Sigmoid colon (tissue), 3 donors: ENCODE data around the gene CHST8.

Experiments
- CTCF ChIP-seq, 4 experiments: fragments of 450-650 bp in 3 of 4; fragments of 200-600 bp in 1 of 4; IDR thresholded peaks; one replicate each; pipeline ENCODE4 v1.5.1; 2016 to 2019; ENCODE audit warnings: antibody characterized with exemption in 4 of 4, mild to moderate bottlenecking in 3 of 4, moderate library complexity in 2 of 4
- POLR2A ChIP-seq, 2 donors: fragments of 450-650 bp; IDR thresholded peaks; one replicate each; pipeline ENCODE4 v1.6.1; 2016; ENCODE audit warnings: antibody characterized with exemption in 2 of 2, mild to moderate bottlenecking in 2 of 2, moderate library complexity in 2 of 2

- TF ChIP-seq CTCF (IDR thresholded peaks at IDR 0.05) (no peak), POLR2A (IDR thresholded peaks at IDR 0.05) (no peak)
Measured at GRCh38 chr19:33630880-33631608, 9.3 kb downstream of the CHST8 start.
